ENCODE data around the gene SPTBN1.

DNA sequence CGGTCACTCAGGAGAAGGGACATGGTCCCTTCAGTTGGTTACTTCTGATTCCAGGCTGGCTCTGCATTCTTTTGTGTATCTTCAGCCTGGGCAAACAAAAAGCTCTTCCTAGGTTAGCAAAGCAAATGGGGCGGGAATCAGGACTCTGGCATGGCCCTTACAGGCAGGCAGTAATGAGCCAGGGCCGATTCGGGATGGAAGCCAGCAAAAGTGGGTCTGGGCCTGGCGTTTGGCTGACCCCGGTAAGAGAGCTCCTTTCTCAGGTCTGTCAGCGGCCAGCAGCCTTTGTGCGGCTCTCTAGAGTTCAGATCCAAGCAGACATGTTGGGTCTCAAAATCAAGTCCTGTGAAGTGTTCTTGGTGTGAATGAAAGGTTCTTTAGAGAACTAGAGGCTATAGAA, 185.9 kb downstream of the SPTBN1 start:
- TF ChIP-seq EZH2 (IDR thresholded peaks at IDR 0.05; ENCODE audit: low read length, unreplicated experiment) (no peak), EZH2phosphoT487 (IDR thresholded peaks at IDR 0.05; ENCODE audit: borderline replicate concordance, low read length) (no peak)
- TF ChIP-seq, protein P1, sequence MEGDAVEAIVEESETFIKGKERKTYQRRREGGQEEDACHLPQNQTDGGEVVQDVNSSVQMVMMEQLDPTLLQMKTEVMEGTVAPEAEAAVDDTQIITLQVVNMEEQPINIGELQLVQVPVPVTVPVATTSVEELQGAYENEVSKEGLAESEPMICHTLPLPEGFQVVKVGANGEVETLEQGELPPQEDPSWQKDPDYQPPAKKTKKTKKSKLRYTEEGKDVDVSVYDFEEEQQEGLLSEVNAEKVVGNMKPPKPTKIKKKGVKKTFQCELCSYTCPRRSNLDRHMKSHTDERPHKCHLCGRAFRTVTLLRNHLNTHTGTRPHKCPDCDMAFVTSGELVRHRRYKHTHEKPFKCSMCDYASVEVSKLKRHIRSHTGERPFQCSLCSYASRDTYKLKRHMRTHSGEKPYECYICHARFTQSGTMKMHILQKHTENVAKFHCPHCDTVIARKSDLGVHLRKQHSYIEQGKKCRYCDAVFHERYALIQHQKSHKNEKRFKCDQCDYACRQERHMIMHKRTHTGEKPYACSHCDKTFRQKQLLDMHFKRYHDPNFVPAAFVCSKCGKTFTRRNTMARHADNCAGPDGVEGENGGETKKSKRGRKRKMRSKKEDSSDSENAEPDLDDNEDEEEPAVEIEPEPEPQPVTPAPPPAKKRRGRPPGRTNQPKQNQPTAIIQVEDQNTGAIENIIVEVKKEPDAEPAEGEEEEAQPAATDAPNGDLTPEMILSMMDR (conservative IDR thresholded peaks at IDR 0.05; ENCODE audit: low read depth, low read length) = no peak

Measured in PC-3 (cell line).